HL-60 (cell line): Measurements from ENCODE around the gene SLC39A10.

Experiments
- TF ChIP-seq, protein P1 (sequence below): IDR thresholded peaks from one replicate; pipeline ENCODE4 v1.5.1; 2011; ENCODE audit warnings: low read length, control low read depth, inconsistent platforms; ENCODE audit not compliant: insufficient read depth
- TF ChIP-seq, protein P2 (sequence below): IDR thresholded peaks from 2 replicates; pipeline ENCODE4 v1.6.1; 2012; ENCODE audit warnings: low read depth; ENCODE audit not compliant: insufficient replicate concordance

DNA sequence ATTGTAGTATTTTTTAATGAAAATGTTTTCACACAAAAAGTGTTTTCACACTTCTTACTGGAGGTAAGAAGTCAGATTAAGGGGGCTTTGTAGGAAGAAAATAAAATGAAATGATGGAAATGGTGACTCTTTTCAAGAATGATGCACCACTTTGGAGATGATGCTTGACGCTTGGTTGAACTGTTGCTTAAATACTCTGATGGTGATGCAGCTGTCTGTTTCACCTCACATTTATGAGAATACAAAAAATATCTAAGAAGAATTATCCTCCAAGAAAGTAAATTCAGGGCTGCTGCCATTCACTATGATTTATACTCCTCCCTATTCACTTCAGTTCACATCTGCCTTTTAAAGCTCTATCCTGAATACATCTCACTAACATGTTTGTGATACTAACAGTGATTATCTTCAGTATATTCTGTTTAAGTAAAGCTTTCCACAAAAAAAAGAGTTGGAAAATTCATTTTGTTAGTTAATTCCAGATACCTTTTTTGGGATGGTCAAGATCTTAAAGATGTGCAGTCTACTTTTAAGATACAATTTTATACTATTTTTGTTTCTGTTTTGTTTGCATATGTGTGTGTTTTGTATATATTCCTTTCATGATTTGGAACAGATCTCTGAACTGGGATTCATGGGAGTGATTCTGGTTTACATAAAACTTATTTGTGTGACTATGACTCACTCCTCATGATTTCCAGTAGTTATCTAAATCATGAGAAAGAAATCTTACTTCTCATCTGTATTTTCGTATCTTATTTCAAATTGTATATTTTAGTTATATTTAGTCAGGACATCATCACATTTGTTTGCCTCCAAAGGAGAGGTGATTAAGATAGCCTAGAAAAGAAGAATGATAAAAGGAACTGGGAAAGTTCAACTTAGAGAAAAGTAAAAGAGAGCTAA is 53.1 kb downstream of the SLC39A10 start:
- TF ChIP-seq, protein P1, sequence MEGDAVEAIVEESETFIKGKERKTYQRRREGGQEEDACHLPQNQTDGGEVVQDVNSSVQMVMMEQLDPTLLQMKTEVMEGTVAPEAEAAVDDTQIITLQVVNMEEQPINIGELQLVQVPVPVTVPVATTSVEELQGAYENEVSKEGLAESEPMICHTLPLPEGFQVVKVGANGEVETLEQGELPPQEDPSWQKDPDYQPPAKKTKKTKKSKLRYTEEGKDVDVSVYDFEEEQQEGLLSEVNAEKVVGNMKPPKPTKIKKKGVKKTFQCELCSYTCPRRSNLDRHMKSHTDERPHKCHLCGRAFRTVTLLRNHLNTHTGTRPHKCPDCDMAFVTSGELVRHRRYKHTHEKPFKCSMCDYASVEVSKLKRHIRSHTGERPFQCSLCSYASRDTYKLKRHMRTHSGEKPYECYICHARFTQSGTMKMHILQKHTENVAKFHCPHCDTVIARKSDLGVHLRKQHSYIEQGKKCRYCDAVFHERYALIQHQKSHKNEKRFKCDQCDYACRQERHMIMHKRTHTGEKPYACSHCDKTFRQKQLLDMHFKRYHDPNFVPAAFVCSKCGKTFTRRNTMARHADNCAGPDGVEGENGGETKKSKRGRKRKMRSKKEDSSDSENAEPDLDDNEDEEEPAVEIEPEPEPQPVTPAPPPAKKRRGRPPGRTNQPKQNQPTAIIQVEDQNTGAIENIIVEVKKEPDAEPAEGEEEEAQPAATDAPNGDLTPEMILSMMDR: no peak
- TF ChIP-seq, protein P2, sequence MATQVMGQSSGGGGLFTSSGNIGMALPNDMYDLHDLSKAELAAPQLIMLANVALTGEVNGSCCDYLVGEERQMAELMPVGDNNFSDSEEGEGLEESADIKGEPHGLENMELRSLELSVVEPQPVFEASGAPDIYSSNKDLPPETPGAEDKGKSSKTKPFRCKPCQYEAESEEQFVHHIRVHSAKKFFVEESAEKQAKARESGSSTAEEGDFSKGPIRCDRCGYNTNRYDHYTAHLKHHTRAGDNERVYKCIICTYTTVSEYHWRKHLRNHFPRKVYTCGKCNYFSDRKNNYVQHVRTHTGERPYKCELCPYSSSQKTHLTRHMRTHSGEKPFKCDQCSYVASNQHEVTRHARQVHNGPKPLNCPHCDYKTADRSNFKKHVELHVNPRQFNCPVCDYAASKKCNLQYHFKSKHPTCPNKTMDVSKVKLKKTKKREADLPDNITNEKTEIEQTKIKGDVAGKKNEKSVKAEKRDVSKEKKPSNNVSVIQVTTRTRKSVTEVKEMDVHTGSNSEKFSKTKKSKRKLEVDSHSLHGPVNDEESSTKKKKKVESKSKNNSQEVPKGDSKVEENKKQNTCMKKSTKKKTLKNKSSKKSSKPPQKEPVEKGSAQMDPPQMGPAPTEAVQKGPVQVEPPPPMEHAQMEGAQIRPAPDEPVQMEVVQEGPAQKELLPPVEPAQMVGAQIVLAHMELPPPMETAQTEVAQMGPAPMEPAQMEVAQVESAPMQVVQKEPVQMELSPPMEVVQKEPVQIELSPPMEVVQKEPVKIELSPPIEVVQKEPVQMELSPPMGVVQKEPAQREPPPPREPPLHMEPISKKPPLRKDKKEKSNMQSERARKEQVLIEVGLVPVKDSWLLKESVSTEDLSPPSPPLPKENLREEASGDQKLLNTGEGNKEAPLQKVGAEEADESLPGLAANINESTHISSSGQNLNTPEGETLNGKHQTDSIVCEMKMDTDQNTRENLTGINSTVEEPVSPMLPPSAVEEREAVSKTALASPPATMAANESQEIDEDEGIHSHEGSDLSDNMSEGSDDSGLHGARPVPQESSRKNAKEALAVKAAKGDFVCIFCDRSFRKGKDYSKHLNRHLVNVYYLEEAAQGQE: no peak
